22Rv1 (cell line): ENCODE data around the gene TYK2.
"Not testable (repeated sequence)": the region's sequence is repeated elsewhere in the genome, so short reads cannot be mapped to it uniquely, and the experiment has no call there.

Experiments used
- ZFX ChIP-seq: fragments of 450-650 bp; IDR thresholded peaks from 2 replicates; pipeline ENCODE4 v1.6.1; 2017; ENCODE audit warnings: antibody characterized with exemption, borderline replicate concordance
- TF ChIP-seq, protein P1 (sequence below): fragments of 450-650 bp; IDR thresholded peaks from 2 replicates; pipeline ENCODE4 v1.5.1; 2017; ENCODE audit warnings: mild to moderate bottlenecking

DNA sequence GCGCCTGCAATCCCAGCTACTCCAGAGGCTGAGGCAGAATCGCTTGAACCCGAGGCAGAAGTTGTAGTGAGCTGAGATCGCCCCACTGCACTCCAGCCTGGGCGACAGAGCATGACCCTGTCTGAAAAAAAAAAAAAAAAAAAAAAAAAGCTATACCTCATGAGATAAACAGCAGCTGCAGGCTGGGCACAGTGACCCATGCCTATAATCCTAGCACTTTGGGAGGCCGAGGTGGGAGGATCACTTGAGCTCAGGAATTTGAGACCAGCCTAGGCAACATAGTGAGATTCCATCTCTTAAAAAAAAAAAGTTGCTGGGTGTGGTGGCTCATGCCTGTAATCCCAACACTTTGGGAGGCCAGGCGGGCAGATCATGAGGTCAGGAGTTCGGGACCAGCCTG, 19.0 kb upstream of the TYK2 start:
- TF ChIP-seq, protein P1, sequence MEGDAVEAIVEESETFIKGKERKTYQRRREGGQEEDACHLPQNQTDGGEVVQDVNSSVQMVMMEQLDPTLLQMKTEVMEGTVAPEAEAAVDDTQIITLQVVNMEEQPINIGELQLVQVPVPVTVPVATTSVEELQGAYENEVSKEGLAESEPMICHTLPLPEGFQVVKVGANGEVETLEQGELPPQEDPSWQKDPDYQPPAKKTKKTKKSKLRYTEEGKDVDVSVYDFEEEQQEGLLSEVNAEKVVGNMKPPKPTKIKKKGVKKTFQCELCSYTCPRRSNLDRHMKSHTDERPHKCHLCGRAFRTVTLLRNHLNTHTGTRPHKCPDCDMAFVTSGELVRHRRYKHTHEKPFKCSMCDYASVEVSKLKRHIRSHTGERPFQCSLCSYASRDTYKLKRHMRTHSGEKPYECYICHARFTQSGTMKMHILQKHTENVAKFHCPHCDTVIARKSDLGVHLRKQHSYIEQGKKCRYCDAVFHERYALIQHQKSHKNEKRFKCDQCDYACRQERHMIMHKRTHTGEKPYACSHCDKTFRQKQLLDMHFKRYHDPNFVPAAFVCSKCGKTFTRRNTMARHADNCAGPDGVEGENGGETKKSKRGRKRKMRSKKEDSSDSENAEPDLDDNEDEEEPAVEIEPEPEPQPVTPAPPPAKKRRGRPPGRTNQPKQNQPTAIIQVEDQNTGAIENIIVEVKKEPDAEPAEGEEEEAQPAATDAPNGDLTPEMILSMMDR: not testable (repeated sequence)
- TF ChIP-seq ZFX: not testable (repeated sequence)
